HepG2 (cell line): ENCODE results near the gene RIMS3. TPM values are rescaled to one million over a fixed set of nuclear protein-coding genes. Genes with fewer than 3 reads are reported as not detected.

Experiments used
- CCAR2 ChIP-seq: fragments of 200-400 bp; formaldehyde crosslinking; optimal IDR thresholded peaks from 2 replicates; pipeline ENCODE3; 2018; ENCODE audit warnings: low read depth, mild to moderate bottlenecking, low read length, moderate library complexity
- CENPBD1 ChIP-seq: sonication (generic); formaldehyde crosslinking; IDR thresholded peaks from 2 replicates; pipeline ENCODE4 v1.8.0; 2022; ENCODE audit warnings: missing genetic modification reagents, low read depth, mild to moderate bottlenecking, borderline replicate concordance
- GPBP1L1 ChIP-seq: sonication (generic); formaldehyde crosslinking; IDR thresholded peaks from 2 replicates; pipeline ENCODE4 v1.5.0; 2020; ENCODE audit warnings: mild to moderate bottlenecking, missing genetic modification reagents
- MTA3 ChIP-seq: sonication (generic); formaldehyde crosslinking; IDR thresholded peaks from 2 replicates; pipeline ENCODE4 v1.4.0; 2020; ENCODE audit warnings: missing genetic modification reagents
- NR2F1 ChIP-seq, 2 experiments: fragments of 450-650 bp in 1 of 2; formaldehyde crosslinking in 1 of 2; IDR thresholded peaks; 2 replicates each; pipeline versions ENCODE4 v1.5.0 to v1.6.1; 2016 to 2020; ENCODE audit warnings: mild to moderate bottlenecking in 1 of 2, missing compliant biosample characterization in 1 of 2, missing genetic modification reagents in 1 of 2, moderate library complexity in 1 of 2
- PAF1 ChIP-seq: IDR thresholded peaks from 2 replicates; pipeline ENCODE4 v1.6.1; 2016; ENCODE audit warnings: missing genetic modification reagents, missing compliant biosample characterization
- RFX1 ChIP-seq: fragments of 450-650 bp; IDR thresholded peaks from 2 replicates; pipeline ENCODE4 v1.6.1; 2017
- SOX6 ChIP-seq, 2 experiments: fragments of 450-650 bp in 1 of 2; sonication (generic) in 1 of 2; formaldehyde crosslinking in 1 of 2; IDR thresholded peaks; 2 replicates each; pipeline versions ENCODE4 v1.4.0 to v1.6.1; 2017 to 2020; ENCODE audit warnings: antibody characterized with exemption in 1 of 2, mild to moderate bottlenecking in 1 of 2, missing genetic modification reagents in 1 of 2
- SP4 ChIP-seq: sonication (generic); formaldehyde crosslinking; IDR thresholded peaks from 2 replicates; pipeline ENCODE4 v1.8.1; 2023; ENCODE audit warnings: mild to moderate bottlenecking, missing genetic modification reagents
- ZBTB10 ChIP-seq: sonication (generic); formaldehyde crosslinking; IDR thresholded peaks from 2 replicates; pipeline ENCODE4 v1.4.0; 2020; ENCODE audit warnings: missing genetic modification reagents, borderline replicate concordance
- ZNF142 ChIP-seq: sonication (generic); formaldehyde crosslinking; IDR thresholded peaks from 2 replicates; pipeline ENCODE4 v1.4.0; 2020; ENCODE audit warnings: missing genetic modification reagents
- ZNF276 ChIP-seq: sonication (generic); formaldehyde crosslinking; IDR thresholded peaks from 2 replicates; pipeline ENCODE4 v1.4.0; 2020; ENCODE audit warnings: mild to moderate bottlenecking, low read depth, missing genetic modification reagents
- ZNF747 ChIP-seq: sonication (generic); formaldehyde crosslinking; IDR thresholded peaks from 2 replicates; pipeline ENCODE4 v1.8.1; 2023; ENCODE audit warnings: missing genetic modification reagents, mild to moderate bottlenecking, borderline replicate concordance
- ZSCAN9 ChIP-seq: IDR thresholded peaks from 2 replicates; pipeline ENCODE4 v1.6.1; 2016; ENCODE audit warnings: borderline replicate concordance
- polyA plus RNA-seq, 8 experiments: library from polyadenylated mRNA; depleted of rRNA in 3 of 8; stranded (reverse) in 7 of 8; unstranded in 1 of 8; fragments of >200 nt; fragmentation: Illumina TruSeq in 4 of 8; extraction: Trizol in 4 of 8; gene quantifications; 2 replicates each; pipeline versions ENCODE4 v1.2.1 to v1.2.3, GENCODE V29; 2011 to 2016; ENCODE audit warnings: low read depth in 4 of 8, missing spikeins in 1 of 8, mixed read lengths in 1 of 8; ENCODE audit not compliant: insufficient read depth in 1 of 8
- total RNA-seq, 5 experiments: library from RNA; depleted of rRNA; stranded (reverse); fragments of >200 nt; fragmentation: Illumina TruSeq; extraction: Trizol; gene quantifications; 2 replicates each; pipeline ENCODE4 v1.2.3, GENCODE V29; 2016; ENCODE audit warnings: low read depth in 1 of 5

RIMS3 gene
- total and polyA plus RNA-seq, 2 of the 13 experiments (the other 11 are each of a cell fraction or from before 2014, with no cell fraction given) = 2.1 to 5.4 TPM

- TF ChIP-seq NR2F1 (CRISPR knock-in tag; IDR thresholded peaks at IDR 0.05) = no peak; a peak in 1 of 4 replicates
- 0 out of 2 replicates have a peak, but pooled peaks have one; percentile 39 for TF ChIP-seq ZNF142 (CRISPR knock-in tag)
- peak; percentile 85; the same call in 1 of the 2 replicates for TF ChIP-seq ZNF747 (CRISPR knock-in tag)
- TF ChIP-seq CCAR2 = no peak
- TF ChIP-seq PAF1 (CRISPR knock-in tag) = 0 out of 2 replicates have a peak, but pooled peaks have one; percentile 64
- TF ChIP-seq RFX1 = no peak
- TF ChIP-seq SOX6 (IDR thresholded peaks at IDR 0.05) = no peak
- TF ChIP-seq SOX6 (CRISPR knock-in tag; IDR thresholded peaks at IDR 0.05) = peak; percentile 72
- TF ChIP-seq ZSCAN9 (CRISPR knock-in tag) = peak; percentile 74; the same call in 1 of the 2 replicates
- TF ChIP-seq CENPBD1 = no peak
- 0 out of 2 replicates have a peak, but pooled peaks have one; percentile 41 for TF ChIP-seq ZBTB10 (CRISPR knock-in tag)
- TF ChIP-seq SP4 (CRISPR knock-in tag) = no peak; the same call in 1 of the 2 replicates
- TF ChIP-seq ZNF276 (CRISPR knock-in tag) = peak; percentile 87
- no peak for TF ChIP-seq MTA3 (CRISPR knock-in tag)
- TF ChIP-seq GPBP1L1 (CRISPR knock-in tag) = no peak
Measured at GRCh38 chr1:40691538-40692428, 26.3 kb upstream of the RIMS3 start, which contains the start of gene NFYC (continued).
